ENCODE measurements around the gene PLXNA4. TPM values are rescaled to one million over a fixed set of nuclear protein-coding genes. Genes with fewer than 3 reads are reported as not detected.

The PLXNA4 gene
- total and polyA plus RNA-seq, 11 donors: 1.8 to 22.1 (median 10.5) TPM

DNA sequence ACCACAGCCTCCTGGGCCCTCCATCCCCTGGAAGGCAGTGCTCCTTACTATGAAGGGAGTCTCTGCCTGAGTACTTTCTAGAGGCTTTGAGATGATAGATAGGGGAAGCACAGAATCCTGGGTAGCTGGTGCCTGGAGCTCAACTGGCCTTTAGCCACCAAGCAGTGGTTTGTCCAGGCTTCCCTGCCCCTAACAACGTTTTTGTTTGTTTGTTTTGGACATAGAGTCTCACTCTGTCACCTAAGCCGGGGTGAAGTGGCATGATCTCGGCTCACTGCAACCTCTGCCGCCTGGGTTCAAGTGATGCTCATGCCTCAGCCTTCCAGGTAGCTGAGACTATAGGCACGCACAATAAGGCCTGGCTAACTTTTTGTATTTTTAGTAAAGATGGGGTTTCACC lies 289.4 kb downstream of the PLXNA4 start:
- DNase-seq: no peak

DNA sequence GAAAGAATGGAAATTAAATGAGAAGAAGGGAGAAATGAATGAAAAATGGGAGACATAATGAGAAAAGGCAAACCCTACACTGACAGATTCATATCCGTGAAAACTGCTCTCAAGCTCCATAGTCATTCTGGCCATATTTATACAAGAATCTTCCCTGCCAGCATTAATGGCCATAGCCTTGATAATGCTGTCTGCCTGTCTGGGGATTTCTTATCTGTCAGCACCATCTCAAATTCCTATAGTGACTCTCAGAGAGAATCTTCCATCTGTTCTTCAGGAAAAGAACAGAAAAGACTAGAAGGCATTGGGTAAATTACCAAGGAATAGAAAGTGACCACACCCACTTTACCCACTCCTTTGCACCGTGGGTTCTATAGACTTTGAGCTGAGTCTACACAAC lies 295.9 kb downstream of the PLXNA4 start:
- no peaks in the 10 kb centered on the region for H3K9me3 ChIP-seq
- DNase-seq: no peak

More for the DNA sequence above, 289.4 kb downstream of the PLXNA4 start:
- Histone ChIP-seq H3K9me3 (no peaks in the 10 kb centered on the region), H3K36me3 (no peaks in the 10 kb centered on the region), H3K4me1 (peaks cover 0 to 4% (median 0%) of the 10 kb centered on the region in 12 donors), H3K27me3 (no peaks in the 10 kb centered on the region), H3K27ac (no peak overlapping the region), H3K4me3 (no peak overlapping the region)
- no peak for TF ChIP-seq POLR2A (IDR thresholded peaks at IDR 0.05)
- WGBS, 4 donors: 73 to 82% (median 75%) methylated on average over 5 of the region's 5 CpGs
- no peak for ATAC-seq
- intact Hi-C loops (cut with DNase I): no loop called here

DNA sequence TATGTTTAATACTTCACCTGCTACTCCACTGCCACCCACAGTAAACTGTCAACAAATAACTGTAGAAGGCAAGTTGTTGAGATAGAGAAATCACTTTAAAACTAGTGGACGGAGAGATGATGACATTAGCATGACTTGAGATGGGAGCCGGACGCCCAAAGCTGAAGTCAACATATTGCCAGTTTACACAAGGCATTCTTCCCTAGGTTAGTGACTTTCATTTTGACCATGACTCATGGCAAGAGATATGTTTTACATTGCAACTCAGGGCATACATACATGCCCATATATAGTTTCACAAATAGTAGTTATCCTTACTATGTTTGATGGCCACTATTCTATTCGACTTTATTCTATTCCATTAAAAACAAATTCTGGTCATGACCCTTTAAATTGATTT lies 296.6 kb downstream of the PLXNA4 start:
- Histone ChIP-seq H3K9me3 (no peaks in the 10 kb centered on the region), H3K4me1 (peaks cover 0 to 12% (median 0%) of the 10 kb centered on the region in 12 donors), H3K27ac (no peak overlapping the region), H3K4me3 (no peak overlapping the region), H3K27me3 (no peaks in the 10 kb centered on the region), H3K36me3 (no peaks in the 10 kb centered on the region)
- ATAC-seq (no peak), DNase-seq (no peak)
- TF ChIP-seq, protein P1, sequence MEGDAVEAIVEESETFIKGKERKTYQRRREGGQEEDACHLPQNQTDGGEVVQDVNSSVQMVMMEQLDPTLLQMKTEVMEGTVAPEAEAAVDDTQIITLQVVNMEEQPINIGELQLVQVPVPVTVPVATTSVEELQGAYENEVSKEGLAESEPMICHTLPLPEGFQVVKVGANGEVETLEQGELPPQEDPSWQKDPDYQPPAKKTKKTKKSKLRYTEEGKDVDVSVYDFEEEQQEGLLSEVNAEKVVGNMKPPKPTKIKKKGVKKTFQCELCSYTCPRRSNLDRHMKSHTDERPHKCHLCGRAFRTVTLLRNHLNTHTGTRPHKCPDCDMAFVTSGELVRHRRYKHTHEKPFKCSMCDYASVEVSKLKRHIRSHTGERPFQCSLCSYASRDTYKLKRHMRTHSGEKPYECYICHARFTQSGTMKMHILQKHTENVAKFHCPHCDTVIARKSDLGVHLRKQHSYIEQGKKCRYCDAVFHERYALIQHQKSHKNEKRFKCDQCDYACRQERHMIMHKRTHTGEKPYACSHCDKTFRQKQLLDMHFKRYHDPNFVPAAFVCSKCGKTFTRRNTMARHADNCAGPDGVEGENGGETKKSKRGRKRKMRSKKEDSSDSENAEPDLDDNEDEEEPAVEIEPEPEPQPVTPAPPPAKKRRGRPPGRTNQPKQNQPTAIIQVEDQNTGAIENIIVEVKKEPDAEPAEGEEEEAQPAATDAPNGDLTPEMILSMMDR (IDR thresholded peaks at IDR 0.05): no peak
- no peak for TF ChIP-seq POLR2A (IDR thresholded peaks at IDR 0.05)
- intact Hi-C loops (cut with DNase I): no loop called here
- 92 to 95% (median 93%) methylated on average over 4 of the region's 4 CpGs for whole genome bisulfite sequencing, 4 donors

More for the DNA sequence above, 295.9 kb downstream of the PLXNA4 start:
- Histone ChIP-seq H3K4me3 (no peak overlapping the region), H3K36me3 (no peaks in the 10 kb centered on the region), H3K27me3 (no peaks in the 10 kb centered on the region), H3K27ac (no peak overlapping the region), H3K4me1 (peaks cover 0 to 12% (median 0%) of the 10 kb centered on the region in 12 donors)
- 74 to 80% (median 75%) methylated on average over 2 of the region's 2 CpGs for WGBS, 4 donors
- intact Hi-C loops (cut with DNase I): no loop called here
- TF ChIP-seq, protein P1 (IDR thresholded peaks at IDR 0.05): no peak
- TF ChIP-seq POLR2A (IDR thresholded peaks at IDR 0.05): no peak
- no peak for ATAC-seq

DNA sequence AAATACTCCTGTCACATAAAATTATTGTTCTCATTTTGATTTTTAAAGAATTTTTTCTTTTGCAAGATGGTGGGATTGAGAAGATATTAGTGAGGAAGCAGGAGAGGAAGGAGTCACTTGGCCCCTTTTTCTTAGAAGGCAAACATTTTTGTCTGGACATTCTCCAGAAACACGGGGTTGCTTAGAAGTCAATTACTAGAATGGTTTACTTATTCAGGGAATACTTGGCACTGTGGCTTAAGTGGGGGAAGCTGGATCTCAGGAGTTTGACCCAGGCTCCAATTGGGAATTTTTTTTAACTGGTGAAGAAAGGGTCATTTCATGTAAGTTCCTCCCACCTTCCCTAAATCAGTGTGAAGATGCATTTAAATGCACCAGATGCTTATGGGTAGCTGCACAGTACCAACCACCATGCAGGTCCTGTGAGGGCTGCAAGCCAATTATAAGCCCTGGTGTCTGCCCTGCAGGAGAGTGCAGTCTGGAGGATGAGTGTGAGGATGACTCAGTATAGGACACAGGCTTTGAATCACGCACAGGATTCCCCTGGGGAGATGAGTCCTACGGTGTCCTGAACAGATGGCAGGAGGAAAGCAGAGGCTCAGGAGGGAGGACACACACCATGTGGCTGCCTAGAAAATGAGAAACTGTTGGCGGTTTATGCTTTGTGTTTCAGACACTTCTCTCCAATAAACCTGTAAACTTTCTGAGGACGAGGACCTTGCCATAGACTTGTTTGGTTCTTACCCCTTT lies 299.1 kb downstream of the PLXNA4 start:
- DNase-seq: no peak
- H3K9me3 ChIP-seq: no peaks in the 10 kb centered on the region
- intact Hi-C loops (cut with DNase I): no loop called here
- no peak overlapping the region for H3K27ac ChIP-seq
- peaks cover 0 to 12% (median 0%) of the 10 kb centered on the region in 12 donors for H3K4me1 ChIP-seq
- WGBS, 4 donors: 63 to 69% (median 65%) methylated on average over 5 of the region's 5 CpGs
- H3K36me3 ChIP-seq: no peaks in the 10 kb centered on the region
- H3K27me3 ChIP-seq: no peaks in the 10 kb centered on the region
- no peak for ATAC-seq
- H3K4me3 ChIP-seq: no peak overlapping the region
- TF ChIP-seq, protein P1 (IDR thresholded peaks at IDR 0.05): no peak
- TF ChIP-seq POLR2A (IDR thresholded peaks at IDR 0.05): no peak
